ENCODE results near the gene SLC1A2. TPM values are rescaled to one million over a fixed set of nuclear protein-coding genes. Genes with fewer than 3 reads are reported as not detected.

SLC1A2 gene
- total RNA-seq, 1 donor from 2014 or later, result 0.25 TPM

- Mint-ChIP-seq H3K27ac (ENCODE audit: unreplicated experiment) (no peak overlapping the region), H3K27me3 (ENCODE audit: low read depth, unreplicated experiment) (peaks cover 1% of the 10 kb centered on the region), H3K4me3 (ENCODE audit: unreplicated experiment) (no peak overlapping the region), H3K4me1 (ENCODE audit: low read depth, unreplicated experiment) (peaks cover 5% of the 10 kb centered on the region), H3K9me3 (ENCODE audit: unreplicated experiment) (no peaks in the 10 kb centered on the region), H3K36me3 (ENCODE audit: low read depth, unreplicated experiment) (peaks cover 4% of the 10 kb centered on the region)
- Histone ChIP-seq H4K20me1 (ENCODE audit: insufficient read depth, low read length) (no peaks in the 10 kb centered on the region), H2AFZ (ENCODE audit: low read depth, low read length) (no peak overlapping the region), H3K4me3 (ENCODE audit: insufficient read depth, low read depth, low read length) (no peak overlapping the region), H3K4me1 (ENCODE audit: insufficient read depth, low read length) (peaks cover 20% of the 10 kb centered on the region), H3K4me2 (ENCODE audit: low read length) (no peak overlapping the region), H3K36me3 (ENCODE audit: insufficient read depth, low read length) (no peaks in the 10 kb centered on the region), H3K27ac (ENCODE audit: low read depth, low read length) (no peak overlapping the region), H3K27me3 (ENCODE audit: insufficient read depth, low read length) (no peaks in the 10 kb centered on the region), H3K79me2 (ENCODE audit: insufficient read depth, low read length) (no peaks in the 10 kb centered on the region), H3K9me3 (ENCODE audit: insufficient read depth, low read depth, low read length) (no peaks in the 10 kb centered on the region), H3K9ac (ENCODE audit: low read length) (no peak overlapping the region)
- TF ChIP-seq EZH2 (IDR thresholded peaks at IDR 0.05; ENCODE audit: insufficient read depth, low read length), result no peak
- TF ChIP-seq CTCF (IDR thresholded peaks at IDR 0.05; ENCODE audit: insufficient read depth, low read depth, low read length), result no peak
- FAIRE-seq (no peak), DNase-seq (ENCODE audit: low read depth) (no peak)
Observed at GRCh38 chr11:35324183-35324886, 95.0 kb downstream of the SLC1A2 start.

GRCh38 chr11:35323076-35323868 is 96.1 kb downstream of the SLC1A2 start:
- H3K4me1 Mint-ChIP-seq (ENCODE audit: low read depth, unreplicated experiment), result peaks cover 5% of the 10 kb centered on the region
- no peak overlapping the region for H3K4me2 ChIP-seq (ENCODE audit: low read length)

More at GRCh38 chr11:35323076-35323868, 96.1 kb downstream of the SLC1A2 start:
- H3K4me1 ChIP-seq (ENCODE audit: insufficient read depth, low read length), result peaks cover 22% of the 10 kb centered on the region
- H3K27me3 Mint-ChIP-seq (ENCODE audit: low read depth, unreplicated experiment), result peaks cover 1% of the 10 kb centered on the region
- TF ChIP-seq EZH2 (IDR thresholded peaks at IDR 0.05; ENCODE audit: insufficient read depth, low read length), result no peak
- no peak for TF ChIP-seq CTCF (IDR thresholded peaks at IDR 0.05; ENCODE audit: insufficient read depth, low read depth, low read length)
- no peak overlapping the region for H3K4me3 ChIP-seq (ENCODE audit: insufficient read depth, low read depth, low read length)
- H3K79me2 ChIP-seq (ENCODE audit: insufficient read depth, low read length), result no peaks in the 10 kb centered on the region
- H3K27ac ChIP-seq (ENCODE audit: low read depth, low read length), result no peak overlapping the region
- FAIRE-seq, result no peak
- H3K27ac Mint-ChIP-seq (ENCODE audit: unreplicated experiment), result no peak overlapping the region
- DNase-seq (ENCODE audit: low read depth), result peak; percentile 46
- H3K9ac ChIP-seq (ENCODE audit: low read length), result no peak overlapping the region
- H3K9me3 ChIP-seq (ENCODE audit: insufficient read depth, low read depth, low read length), result no peaks in the 10 kb centered on the region
- H3K4me3 Mint-ChIP-seq (ENCODE audit: unreplicated experiment), result no peak overlapping the region
- H3K9me3 Mint-ChIP-seq (ENCODE audit: unreplicated experiment), result no peaks in the 10 kb centered on the region
- peaks cover 4% of the 10 kb centered on the region for H3K36me3 Mint-ChIP-seq (ENCODE audit: low read depth, unreplicated experiment)
- no peaks in the 10 kb centered on the region for H3K27me3 ChIP-seq (ENCODE audit: insufficient read depth, low read length)
- no peaks in the 10 kb centered on the region for H3K36me3 ChIP-seq (ENCODE audit: insufficient read depth, low read length)
- no peaks in the 10 kb centered on the region for H4K20me1 ChIP-seq (ENCODE audit: insufficient read depth, low read length)
- no peak overlapping the region for H2AFZ ChIP-seq (ENCODE audit: low read depth, low read length)
